ENCODE data around the gene HOXD10. TPM values are rescaled to one million over a fixed set of nuclear protein-coding genes. Genes with fewer than 3 reads are reported as not detected.

HOXD10 gene
- total and polyA plus RNA-seq, 5 experiments from 2014 or later = not detected

GRCh38 chr2:176092270-176093144 lies 24.1 kb upstream of the HOXD10 start, which contains the start of gene HOXD13:
HOXD13 (plus strand) TSS chr2:176092721; CDS start chr2:176092891, 170 bp downstream.
- Mint-ChIP-seq H3K27me3 (peaks cover 62 to 95% (median 86%) of the 10 kb centered on the region in 5 donors), H3K27ac (peak within 1 kb of the TSS in 3 of 10 donors; percentile 20 to 92 (median 86)), H3K9me3 (peaks cover 0 to 54% (median 9%) of the 10 kb centered on the region in 9 donors), H3K36me3 (peaks cover 12 to 34% (median 13%) of the 10 kb centered on the region in 3 donors), H3K4me3 (peak within 1 kb of the TSS; percentile 42 to 79 (median 64)), H3K4me1 (peaks cover 13 to 36% (median 34%) of the 10 kb centered on the region in 4 donors)
- ATAC-seq = peak in 1 of 2 donors; percentile 22
- DNase-seq = no peak
- POLR2A ChIA-PET = no interaction called here

- Mint-ChIP-seq H3K4me1 (peaks cover 18 to 41% (median 36%) of the 10 kb centered on the region in 4 donors), H3K4me3 (peak overlapping the region in 9 of 10 donors; percentile 4 to 65 (median 42)), H3K36me3 (peaks cover 13 to 34% (median 14%) of the 10 kb centered on the region in 3 donors), H3K27me3 (peaks cover 64 to 95% (median 85%) of the 10 kb centered on the region in 5 donors), H3K27ac (peak overlapping the region in 3 of 10 donors; percentile 20 to 92 (median 68)), H3K9me3 (peaks cover 0 to 48% (median 9%) of the 10 kb centered on the region in 9 donors)
- POLR2A ChIA-PET = interaction anchor here (1.0 kb wide), 1 partner anchor 11 kb away, joined by 4 read pairs; no protein-coding TSS in a partner anchor
- ATAC-seq (peak in 1 of 2 donors; percentile 13), DNase-seq (no peak)
Measured at GRCh38 chr2:176093145-176093897, 23.3 kb upstream of the HOXD10 start.

GRCh38 chr2:176093898-176094249 lies 22.7 kb upstream of the HOXD10 start:
- ATAC-seq (no peak), DNase-seq (no peak)
- Mint-ChIP-seq H3K9me3 (peaks cover 0 to 48% (median 9%) of the 10 kb centered on the region in 9 donors), H3K4me3 (peak overlapping the region in 8 of 10 donors; percentile 9 to 65 (median 46)), H3K27ac (peak overlapping the region in 3 of 10 donors; percentile 20 to 92 (median 68)), H3K27me3 (peaks cover 64 to 95% (median 83%) of the 10 kb centered on the region in 5 donors), H3K36me3 (peaks cover 13 to 34% (median 14%) of the 10 kb centered on the region in 3 donors), H3K4me1 (peaks cover 19 to 41% (median 34%) of the 10 kb centered on the region in 4 donors)
- POLR2A ChIA-PET = interaction anchor here (1.0 kb wide), 1 partner anchor 11 kb away, joined by 4 read pairs; no protein-coding TSS in a partner anchor

GRCh38 chr2:176094349-176094748 lies 22.2 kb upstream of the HOXD10 start:
- DNase-seq = no peak
- H3K36me3 Mint-ChIP-seq = peaks cover 11 to 32% (median 13%) of the 10 kb centered on the region in 3 donors
- no peak overlapping the region for H3K27ac Mint-ChIP-seq
- peaks cover 0 to 46% (median 8%) of the 10 kb centered on the region in 9 donors for H3K9me3 Mint-ChIP-seq
- ATAC-seq = no peak
- H3K4me3 Mint-ChIP-seq = no peak overlapping the region
- POLR2A ChIA-PET = interaction anchor here (1.0 kb wide), 1 partner anchor 12 kb away, joined by 4 read pairs; no protein-coding TSS in a partner anchor
- H3K27me3 Mint-ChIP-seq = peaks cover 63 to 95% (median 83%) of the 10 kb centered on the region in 5 donors
- peaks cover 19 to 41% (median 32%) of the 10 kb centered on the region in 4 donors for H3K4me1 Mint-ChIP-seq

- DNase-seq = no peak
- peaks cover 9 to 30% (median 12%) of the 10 kb centered on the region in 3 donors for H3K36me3 Mint-ChIP-seq
- POLR2A ChIA-PET = no interaction called here
- H3K27me3 Mint-ChIP-seq = peaks cover 54 to 93% (median 75%) of the 10 kb centered on the region in 5 donors
- H3K4me3 Mint-ChIP-seq = peak overlapping the region in 2 of 10 donors; percentile 22 to 32
- peaks cover 19 to 41% (median 33%) of the 10 kb centered on the region in 4 donors for H3K4me1 Mint-ChIP-seq
- ATAC-seq = no peak
- no peak overlapping the region for H3K27ac Mint-ChIP-seq
- peaks cover 0 to 43% (median 8%) of the 10 kb centered on the region in 9 donors for H3K9me3 Mint-ChIP-seq
Measured at GRCh38 chr2:176095421-176095820, 21.2 kb upstream of the HOXD10 start.

GRCh38 chr2:176096243-176096985 lies 20.2 kb upstream of the HOXD10 start:
- Mint-ChIP-seq H3K4me3 (peak overlapping the region; percentile 57 to 87 (median 78)), H3K27me3 (peaks cover 50 to 93% (median 72%) of the 10 kb centered on the region in 5 donors), H3K9me3 (peaks cover 0 to 35% (median 2%) of the 10 kb centered on the region in 9 donors), H3K36me3 (peaks cover 8 to 24% (median 9%) of the 10 kb centered on the region in 3 donors), H3K27ac (no peak overlapping the region), H3K4me1 (peaks cover 19 to 41% (median 33%) of the 10 kb centered on the region in 4 donors)
- DNase-seq (peak in 1 of 10 donors; percentile 4), ATAC-seq (peak in 1 of 2 donors; percentile 12)
- POLR2A ChIA-PET = interaction anchor here (0.9 kb wide), 1 partner anchor 16 kb away, joined by 3 read pairs; no protein-coding TSS in a partner anchor

GRCh38 chr2:176096986-176097819 lies 19.4 kb upstream of the HOXD10 start:
- POLR2A ChIA-PET = interaction anchor here (0.9 kb wide), 2 partner anchors 15 to 17 kb away, joined by 3 read pairs; no protein-coding TSS in a partner anchor
- H3K9me3 Mint-ChIP-seq = peaks cover 0 to 29% (median 2%) of the 10 kb centered on the region in 9 donors
- no peak overlapping the region for H3K27ac Mint-ChIP-seq

GRCh38 chr2:176097820-176098365 lies 18.7 kb upstream of the HOXD10 start:
- no peak for DNase-seq

More at GRCh38 chr2:176096986-176097819, 19.4 kb upstream of the HOXD10 start:
- Mint-ChIP-seq H3K4me3 (peak overlapping the region; percentile 57 to 87 (median 78)), H3K36me3 (peaks cover 5 to 24% (median 7%) of the 10 kb centered on the region in 3 donors), H3K27me3 (peaks cover 49 to 93% (median 73%) of the 10 kb centered on the region in 5 donors), H3K4me1 (peaks cover 15 to 33% (median 27%) of the 10 kb centered on the region in 4 donors)
- DNase-seq (peak; percentile 25 to 66 (median 50)), ATAC-seq (peak; percentile 74 to 77)

GRCh38 chr2:176098366-176099158 lies 18.0 kb upstream of the HOXD10 start:
- Mint-ChIP-seq H3K27me3 (peaks cover 54 to 99% (median 80%) of the 10 kb centered on the region in 5 donors), H3K36me3 (peaks cover 6 to 31% (median 9%) of the 10 kb centered on the region in 3 donors), H3K9me3 (peaks cover 0 to 28% (median 5%) of the 10 kb centered on the region in 9 donors), H3K4me1 (peaks cover 12 to 26% (median 21%) of the 10 kb centered on the region in 4 donors), H3K27ac (peak overlapping the region in 1 of 10 donors; percentile 82), H3K4me3 (peak overlapping the region in 2 of 10 donors; percentile 3 to 73)
- POLR2A ChIA-PET = interaction anchor here (0.6 to 0.9 kb wide), 2 partner anchors 16 to 97 kb away, joined by 3 to 5 read pairs; no protein-coding TSS in a partner anchor
- DNase-seq (peak in 1 of 10 donors; percentile 31), ATAC-seq (no peak)

More at GRCh38 chr2:176097820-176098365, 18.7 kb upstream of the HOXD10 start:
- Mint-ChIP-seq H3K9me3 (peaks cover 0 to 32% (median 5%) of the 10 kb centered on the region in 9 donors), H3K27ac (no peak overlapping the region), H3K4me3 (peak overlapping the region; percentile 57 to 87 (median 78)), H3K27me3 (peaks cover 55 to 99% (median 80%) of the 10 kb centered on the region in 5 donors), H3K36me3 (peaks cover 7 to 27% (median 7%) of the 10 kb centered on the region in 3 donors), H3K4me1 (peaks cover 15 to 31% (median 26%) of the 10 kb centered on the region in 4 donors)
- ATAC-seq = no peak
- POLR2A ChIA-PET = interaction anchor here (0.9 kb wide), 1 partner anchor 15 kb away, joined by 3 read pairs; no protein-coding TSS in a partner anchor
